Endodermal cell (in vitro differentiated cells): Measurements from ENCODE around the gene ZC3H4. TPM values are rescaled to one million over a fixed set of nuclear protein-coding genes. Genes with fewer than 3 reads are reported as not detected.

Source experiments
- DNase-seq: peaks from one replicate; pipeline ENCODE4 v3.0.0-alpha.2; 2017
- H3K27ac ChIP-seq: 2 replicates; pipeline ENCODE4 v1.5.1; 2013; ENCODE audit warnings: mild to moderate bottlenecking, low read depth, low read length, moderate library complexity
- H3K27me3 ChIP-seq: 2 replicates; pipeline ENCODE4 v1.6.1; 2013; ENCODE audit warnings: mild to moderate bottlenecking, low read length, moderate library complexity; ENCODE audit not compliant: insufficient read depth, control insufficient read depth, poor library complexity, severe bottlenecking
- H3K36me3 ChIP-seq: 2 replicates; pipeline ENCODE4 v1.7.0; 2013; ENCODE audit warnings: mild to moderate bottlenecking, low read length, moderate library complexity; ENCODE audit not compliant: control insufficient read depth, insufficient read depth
- H3K4me1 ChIP-seq: one replicate; pipeline ENCODE4 v1.7.0; 2013; ENCODE audit warnings: low read length; ENCODE audit not compliant: control insufficient read depth, insufficient read depth
- H3K4me3 ChIP-seq: 2 replicates; pipeline ENCODE4 v1.5.1; 2013; ENCODE audit warnings: mild to moderate bottlenecking, low read length, moderate library complexity
- H3K9ac ChIP-seq: 2 replicates; pipeline ENCODE4 v1.6.1; 2013; ENCODE audit warnings: mild to moderate bottlenecking, low read length, moderate library complexity; ENCODE audit not compliant: poor library complexity, severe bottlenecking; ENCODE audit errors: extremely low read depth
- H3K9me3 ChIP-seq: 2 replicates; pipeline ENCODE4 v1.6.1; 2013; ENCODE audit warnings: mild to moderate bottlenecking, low read length, moderate library complexity; ENCODE audit not compliant: control insufficient read depth
- H3K27ac Mint-ChIP-seq: 2 replicates; pipeline ENCODE4 v1.8.0; 2020; ENCODE audit warnings: mixed read lengths
- H3K27me3 Mint-ChIP-seq: 2 replicates; pipeline ENCODE4 v1.8.0; 2021; ENCODE audit warnings: mild to moderate bottlenecking, mixed read lengths; ENCODE audit not compliant: insufficient read depth
- H3K36me3 Mint-ChIP-seq: 2 replicates; pipeline ENCODE4 v1.8.0; 2020; ENCODE audit warnings: low read depth, mixed read lengths
- H3K4me1 Mint-ChIP-seq: 2 replicates; pipeline ENCODE4 v1.8.0; 2020; ENCODE audit warnings: mixed read lengths
- H3K4me3 Mint-ChIP-seq: 2 replicates; pipeline ENCODE4 v1.8.0; 2020; ENCODE audit warnings: mild to moderate bottlenecking, moderate library complexity, mixed read lengths
- H3K9me3 Mint-ChIP-seq: 2 replicates; pipeline ENCODE4 v1.8.0; 2020; ENCODE audit warnings: mild to moderate bottlenecking, mixed read lengths
- WGBS, 2 experiments: methylation state at CpG; one replicate each; pipeline versions ENCODE4 v1.1.5 to v1.1.7; 2013; ENCODE audit warnings: missing lambda C conversion rate in 2 of 2, mixed read lengths in 1 of 2; ENCODE audit not compliant: insufficient coverage in 1 of 2, insufficient read length in 1 of 2; 5-methylcytosine and 5-hydroxymethylcytosine counted together
- total RNA-seq, 2 donors: library from RNA; stranded (reverse); fragmentation: NEBNext Ultra II Directional in 1 of 2; extraction: Animal tissue kit (Norgen Biotek cat#: 25700) in 1 of 2; gene quantifications; 2 replicates in 1 of 2; 3 replicates in 1 of 2; pipeline ENCODE4 v1.2.1, GENCODE V29; 2021
- TF ChIP-seq, protein P1 (sequence below): fragments of 200-600 bp; sonication (generic); conservative IDR thresholded peaks from 2 replicates; pipeline ENCODE4 v1.5.0; 2021; ENCODE audit warnings: antibody characterized with exemption, mild to moderate bottlenecking

Gene ZC3H4
- total RNA-seq, 2 donors from 2014 or later, result 64.9 to 82.5 TPM

DNA sequence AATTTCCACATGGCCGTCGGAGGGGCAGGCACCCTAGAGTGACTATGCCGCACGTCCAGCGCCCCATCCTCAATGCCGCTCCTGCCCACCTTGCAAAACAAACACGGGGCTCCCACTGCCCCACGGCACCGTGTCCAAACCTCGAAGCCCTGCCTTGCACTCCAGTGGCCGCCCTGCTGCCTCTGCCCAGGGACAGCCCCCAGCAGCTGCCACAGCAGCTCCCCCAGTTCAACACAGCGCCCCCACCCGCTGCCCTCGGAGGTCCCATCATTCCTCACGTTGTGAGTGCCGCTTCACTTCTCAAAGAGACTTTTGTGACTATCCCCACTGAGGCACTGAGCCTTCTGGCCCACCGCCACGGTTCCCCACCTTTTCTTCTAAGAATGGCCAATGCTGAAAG lies 42.8 kb downstream of the ZC3H4 start:
- WGBS, 2 experiments, result 95 to 99% methylated on average over 18 of the region's 18 CpGs
- H3K4me3 ChIP-seq, result no peak overlapping the region
- no peaks in the 10 kb centered on the region for H3K27me3 Mint-ChIP-seq
- no peaks in the 10 kb centered on the region for H3K4me1 ChIP-seq
- H3K27ac ChIP-seq, result no peak overlapping the region
- no peak overlapping the region for H3K4me3 Mint-ChIP-seq
- no peak overlapping the region for H3K9ac ChIP-seq
- DNase-seq, result peak; percentile 44
- no peaks in the 10 kb centered on the region for H3K9me3 ChIP-seq
- no peaks in the 10 kb centered on the region for H3K9me3 Mint-ChIP-seq
- H3K36me3 Mint-ChIP-seq, result peaks cover 51% of the 10 kb centered on the region
- H3K27ac Mint-ChIP-seq, result peak overlapping the region; percentile 37
- no peaks in the 10 kb centered on the region for H3K27me3 ChIP-seq
- peaks cover 51% of the 10 kb centered on the region for H3K36me3 ChIP-seq
- H3K4me1 Mint-ChIP-seq, result no peaks in the 10 kb centered on the region
- TF ChIP-seq, protein P1, sequence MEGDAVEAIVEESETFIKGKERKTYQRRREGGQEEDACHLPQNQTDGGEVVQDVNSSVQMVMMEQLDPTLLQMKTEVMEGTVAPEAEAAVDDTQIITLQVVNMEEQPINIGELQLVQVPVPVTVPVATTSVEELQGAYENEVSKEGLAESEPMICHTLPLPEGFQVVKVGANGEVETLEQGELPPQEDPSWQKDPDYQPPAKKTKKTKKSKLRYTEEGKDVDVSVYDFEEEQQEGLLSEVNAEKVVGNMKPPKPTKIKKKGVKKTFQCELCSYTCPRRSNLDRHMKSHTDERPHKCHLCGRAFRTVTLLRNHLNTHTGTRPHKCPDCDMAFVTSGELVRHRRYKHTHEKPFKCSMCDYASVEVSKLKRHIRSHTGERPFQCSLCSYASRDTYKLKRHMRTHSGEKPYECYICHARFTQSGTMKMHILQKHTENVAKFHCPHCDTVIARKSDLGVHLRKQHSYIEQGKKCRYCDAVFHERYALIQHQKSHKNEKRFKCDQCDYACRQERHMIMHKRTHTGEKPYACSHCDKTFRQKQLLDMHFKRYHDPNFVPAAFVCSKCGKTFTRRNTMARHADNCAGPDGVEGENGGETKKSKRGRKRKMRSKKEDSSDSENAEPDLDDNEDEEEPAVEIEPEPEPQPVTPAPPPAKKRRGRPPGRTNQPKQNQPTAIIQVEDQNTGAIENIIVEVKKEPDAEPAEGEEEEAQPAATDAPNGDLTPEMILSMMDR, result no peak

DNA sequence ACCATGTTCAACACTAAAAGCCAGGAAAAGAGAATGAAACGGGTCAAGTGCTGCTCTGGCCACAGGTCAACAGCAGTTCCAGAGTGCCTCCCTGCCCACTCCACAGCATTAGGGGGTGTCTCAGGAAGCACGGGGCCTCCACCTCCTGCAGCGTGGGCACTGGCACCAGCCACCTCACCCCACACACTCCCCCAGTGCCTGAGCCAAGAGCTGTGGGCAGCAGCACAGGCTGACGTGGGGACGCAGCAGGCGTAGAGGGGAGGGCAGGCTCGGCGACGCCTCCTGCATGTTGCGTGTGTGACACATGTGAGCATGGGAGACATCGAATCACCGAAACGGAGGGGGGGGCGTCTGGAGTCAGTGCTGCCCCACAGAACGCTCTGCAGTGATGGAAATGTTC lies 43.8 kb downstream of the ZC3H4 start:
- Mint-ChIP-seq H3K36me3 (peaks cover 43% of the 10 kb centered on the region), H3K27me3 (no peaks in the 10 kb centered on the region), H3K9me3 (no peaks in the 10 kb centered on the region), H3K27ac (peak overlapping the region; percentile 33), H3K4me3 (no peak overlapping the region), H3K4me1 (no peaks in the 10 kb centered on the region)
- H3K27ac ChIP-seq, result no peak overlapping the region
- no peak overlapping the region for H3K9ac ChIP-seq
- 91 to 93% methylated on average over 12 to 15 of the region's 15 CpGs for WGBS, 2 experiments
- H3K36me3 ChIP-seq, result peaks cover 51% of the 10 kb centered on the region
- TF ChIP-seq, protein P1, result no peak
- H3K4me3 ChIP-seq, result no peak overlapping the region
- H3K9me3 ChIP-seq, result no peaks in the 10 kb centered on the region
- no peaks in the 10 kb centered on the region for H3K4me1 ChIP-seq
- no peak for DNase-seq
- H3K27me3 ChIP-seq, result no peaks in the 10 kb centered on the region

DNA sequence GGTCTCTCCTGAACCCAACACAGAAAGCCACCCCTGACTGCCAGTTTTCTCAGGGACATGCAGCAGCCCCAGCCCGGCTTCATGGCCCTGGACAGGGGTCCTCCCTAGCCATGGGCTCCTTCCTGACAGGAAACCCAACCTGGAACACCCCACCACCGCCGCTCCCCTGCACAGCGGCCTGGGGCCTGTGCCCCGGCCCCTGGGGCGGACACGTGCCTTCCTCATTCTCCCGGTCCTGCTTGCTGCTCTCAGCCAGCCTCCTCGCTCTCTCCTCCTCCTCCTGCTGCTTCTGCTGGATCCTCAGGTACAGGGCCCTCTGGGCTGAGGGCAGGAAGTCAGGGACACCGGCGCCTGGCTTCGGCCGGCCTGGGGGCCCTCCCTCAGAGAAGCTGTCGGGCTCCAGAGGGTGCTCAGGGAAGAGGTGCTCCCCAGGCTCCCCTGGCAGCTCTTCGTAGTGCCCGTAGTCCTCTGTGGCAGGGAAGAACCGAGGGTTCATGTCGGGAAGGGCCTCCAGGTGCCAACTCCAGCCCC lies 44.6 kb downstream of the ZC3H4 start:
- TF ChIP-seq, protein P1, result no peak
- no peak for DNase-seq
- H3K4me3 ChIP-seq, result no peak overlapping the region
- H3K36me3 ChIP-seq, result peaks cover 46% of the 10 kb centered on the region
- Mint-ChIP-seq H3K4me3 (no peak overlapping the region), H3K36me3 (peaks cover 39% of the 10 kb centered on the region), H3K9me3 (no peaks in the 10 kb centered on the region), H3K27me3 (no peaks in the 10 kb centered on the region), H3K27ac (no peak overlapping the region), H3K4me1 (peaks cover 2% of the 10 kb centered on the region)
- no peak overlapping the region for H3K27ac ChIP-seq
- H3K9ac ChIP-seq, result no peak overlapping the region
- H3K27me3 ChIP-seq, result no peaks in the 10 kb centered on the region
- H3K4me1 ChIP-seq, result no peaks in the 10 kb centered on the region
- no peaks in the 10 kb centered on the region for H3K9me3 ChIP-seq
- 95 to 98% methylated on average over 10 to 18 of the region's 18 CpGs for WGBS, 2 experiments
